ENCODE data around the gene MEF2C.
"Not testable (repeated sequence)": the region's sequence is repeated elsewhere in the genome, so short reads cannot be mapped to it uniquely, and the experiment has no call there.

MEF2C gene

DNA sequence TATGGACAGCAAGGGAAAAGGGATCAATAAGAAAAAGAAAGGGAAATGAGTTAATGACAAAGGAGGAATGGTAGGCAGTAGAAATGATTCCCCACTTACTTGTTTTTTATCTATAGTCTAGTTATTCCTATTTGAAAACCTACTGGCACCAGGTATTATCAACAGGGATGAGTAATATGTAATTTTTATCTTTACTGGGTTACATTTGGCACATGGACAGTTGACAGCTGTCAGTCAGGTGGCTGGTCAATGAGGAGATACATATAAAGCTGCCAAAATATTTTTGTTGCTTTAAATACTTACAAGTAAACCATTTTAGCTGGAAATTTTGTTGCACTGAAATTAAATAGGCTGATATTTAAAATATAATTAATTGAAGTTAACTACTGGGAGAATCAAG, 18.1 kb upstream of the MEF2C start:
- H3K4me2 ChIP-seq (ENCODE audit: low read length); H2AFZ ChIP-seq (ENCODE audit: low read length); H3K4me1 ChIP-seq (ENCODE audit: insufficient read depth, low read length, severe bottlenecking); H3K4me3 ChIP-seq (ENCODE audit: low read depth, low read length, poor library complexity, severe bottlenecking); H3F3A ChIP-seq (ENCODE audit: insufficient read depth, low read length); H3K27ac ChIP-seq (ENCODE audit: low read depth, low read length, poor library complexity, severe bottlenecking); H3K9me2 ChIP-seq (ENCODE audit: low read depth, low read length); H3K79me2 ChIP-seq (ENCODE audit: insufficient read depth, low read length); H3K36me3 ChIP-seq (ENCODE audit: insufficient read depth, low read length); H4K20me1 ChIP-seq (ENCODE audit: insufficient read depth, low read length); H3K27me3 ChIP-seq (ENCODE audit: insufficient read depth, low read length); H3K9me3 ChIP-seq (ENCODE audit: low read length); H3K9ac ChIP-seq (ENCODE audit: low read length): not testable (repeated sequence)

DNA sequence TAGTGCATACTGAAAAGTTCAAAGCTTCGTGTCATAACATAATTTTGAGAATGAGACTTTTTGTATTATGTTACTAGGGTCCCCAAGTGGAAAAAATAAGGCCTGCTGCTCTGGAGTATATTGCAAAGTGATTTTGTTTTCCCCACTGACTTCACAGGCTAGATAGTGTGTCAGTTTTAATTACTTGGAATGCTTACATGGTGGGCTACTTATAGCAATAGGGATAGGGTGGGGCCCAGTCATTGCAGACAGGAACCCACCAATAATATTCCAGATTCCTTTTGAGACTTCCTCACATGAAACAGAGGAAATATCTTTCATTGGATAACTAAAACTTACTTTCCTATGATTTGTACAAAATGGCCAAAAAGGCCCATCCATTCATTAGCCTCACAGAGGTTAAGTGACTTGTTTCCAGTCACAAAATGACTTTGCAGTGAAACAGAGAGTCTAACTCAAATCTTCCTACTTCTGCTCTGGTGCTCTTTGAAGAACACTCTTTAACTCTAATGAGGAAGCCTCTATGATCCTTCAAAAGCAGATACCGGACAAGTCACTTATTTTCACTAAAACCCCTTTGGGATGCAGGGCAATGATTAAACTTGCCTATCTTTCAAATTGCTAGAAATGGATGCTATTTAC, 16.2 kb upstream of the MEF2C start:
- Histone ChIP-seq H4K20me1 (ENCODE audit: insufficient read depth, low read length) (no peaks in the 10 kb centered on the region), H3F3A (ENCODE audit: insufficient read depth, low read length) (no peaks in the 10 kb centered on the region), H3K4me1 (ENCODE audit: insufficient read depth, low read length, severe bottlenecking) (peaks cover 6% of the 10 kb centered on the region), H3K9me2 (ENCODE audit: low read depth, low read length) (no peaks in the 10 kb centered on the region), H2AFZ (ENCODE audit: low read length) (no peak overlapping the region), H3K27ac (ENCODE audit: low read depth, low read length, poor library complexity, severe bottlenecking) (no peak overlapping the region), H3K79me2 (ENCODE audit: insufficient read depth, low read length) (no peaks in the 10 kb centered on the region), H3K4me2 (ENCODE audit: low read length) (no peak overlapping the region), H3K36me3 (ENCODE audit: insufficient read depth, low read length) (no peaks in the 10 kb centered on the region), H3K9ac (ENCODE audit: low read length) (no peak overlapping the region), H3K27me3 (ENCODE audit: insufficient read depth, low read length) (no peaks in the 10 kb centered on the region), H3K9me3 (ENCODE audit: low read length) (no peaks in the 10 kb centered on the region), H3K4me3 (ENCODE audit: low read depth, low read length, poor library complexity, severe bottlenecking) (no peak overlapping the region)
- TF ChIP-seq EZH2 (IDR thresholded peaks at IDR 0.05; ENCODE audit: borderline replicate concordance, low read length) = no peak
- TF ChIP-seq, protein P1, sequence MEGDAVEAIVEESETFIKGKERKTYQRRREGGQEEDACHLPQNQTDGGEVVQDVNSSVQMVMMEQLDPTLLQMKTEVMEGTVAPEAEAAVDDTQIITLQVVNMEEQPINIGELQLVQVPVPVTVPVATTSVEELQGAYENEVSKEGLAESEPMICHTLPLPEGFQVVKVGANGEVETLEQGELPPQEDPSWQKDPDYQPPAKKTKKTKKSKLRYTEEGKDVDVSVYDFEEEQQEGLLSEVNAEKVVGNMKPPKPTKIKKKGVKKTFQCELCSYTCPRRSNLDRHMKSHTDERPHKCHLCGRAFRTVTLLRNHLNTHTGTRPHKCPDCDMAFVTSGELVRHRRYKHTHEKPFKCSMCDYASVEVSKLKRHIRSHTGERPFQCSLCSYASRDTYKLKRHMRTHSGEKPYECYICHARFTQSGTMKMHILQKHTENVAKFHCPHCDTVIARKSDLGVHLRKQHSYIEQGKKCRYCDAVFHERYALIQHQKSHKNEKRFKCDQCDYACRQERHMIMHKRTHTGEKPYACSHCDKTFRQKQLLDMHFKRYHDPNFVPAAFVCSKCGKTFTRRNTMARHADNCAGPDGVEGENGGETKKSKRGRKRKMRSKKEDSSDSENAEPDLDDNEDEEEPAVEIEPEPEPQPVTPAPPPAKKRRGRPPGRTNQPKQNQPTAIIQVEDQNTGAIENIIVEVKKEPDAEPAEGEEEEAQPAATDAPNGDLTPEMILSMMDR (IDR thresholded peaks at IDR 0.05; ENCODE audit: low read length) = no peak

DNA sequence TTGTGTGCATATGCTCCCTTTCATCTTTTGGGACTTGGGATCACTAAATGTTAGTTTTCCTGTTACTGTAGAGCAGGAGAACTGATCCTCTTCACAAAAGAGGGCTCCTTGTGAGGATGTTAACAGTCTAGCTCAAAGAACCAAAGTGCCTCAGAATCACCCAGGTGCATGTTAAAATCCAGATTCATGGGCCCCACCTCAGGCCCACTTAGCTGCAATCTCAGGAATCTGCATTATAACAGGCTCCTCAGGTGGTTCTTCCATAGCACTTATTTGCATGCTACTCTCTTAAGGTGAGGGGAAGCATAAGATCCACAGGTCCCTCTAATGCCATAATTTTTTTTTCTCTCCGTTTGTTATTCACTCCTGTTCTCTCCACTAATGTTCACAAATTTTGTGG, 14.8 kb upstream of the MEF2C start:
- Histone ChIP-seq H3K9ac (ENCODE audit: low read length) (no peak overlapping the region), H3K27ac (ENCODE audit: low read depth, low read length, poor library complexity, severe bottlenecking) (no peak overlapping the region), H3K4me2 (ENCODE audit: low read length) (no peak overlapping the region)

More for the DNA sequence above, 14.8 kb upstream of the MEF2C start:
- Histone ChIP-seq H3K9me2 (ENCODE audit: low read depth, low read length) (no peaks in the 10 kb centered on the region), H3K4me1 (ENCODE audit: insufficient read depth, low read length, severe bottlenecking) (no peaks in the 10 kb centered on the region), H3K4me3 (ENCODE audit: low read depth, low read length, poor library complexity, severe bottlenecking) (no peak overlapping the region), H2AFZ (ENCODE audit: low read length) (no peak overlapping the region), H4K20me1 (ENCODE audit: insufficient read depth, low read length) (no peaks in the 10 kb centered on the region), H3K79me2 (ENCODE audit: insufficient read depth, low read length) (no peaks in the 10 kb centered on the region), H3K27me3 (ENCODE audit: insufficient read depth, low read length) (no peaks in the 10 kb centered on the region), H3K36me3 (ENCODE audit: insufficient read depth, low read length) (no peaks in the 10 kb centered on the region), H3F3A (ENCODE audit: insufficient read depth, low read length) (no peaks in the 10 kb centered on the region), H3K9me3 (ENCODE audit: low read length) (no peaks in the 10 kb centered on the region)
- no peak for TF ChIP-seq EZH2 (IDR thresholded peaks at IDR 0.05; ENCODE audit: borderline replicate concordance, low read length)
- TF ChIP-seq, protein P1 (IDR thresholded peaks at IDR 0.05; ENCODE audit: low read length) = no peak
